HL-60 (cell line): ENCODE data around the gene MYH7B.

Experiments
- DNase-seq, 2 experiments: peaks; one replicate each; pipeline ENCODE4 v3.0.0-alpha.2; 2010 to 2020; ENCODE audit warnings: low read depth in 1 of 2, low spot score in 1 of 2
- H3K27ac ChIP-seq: fragments of 250-450 bp; sonication (Bioruptor Pico); replicated peaks from 2 replicates; pipeline ENCODE4 v1.5.1; 2020; ENCODE audit warnings: mild to moderate bottlenecking, moderate library complexity
- H3K27me3 ChIP-seq: fragments of 250-450 bp; sonication (Bioruptor Pico); 2 replicates; pipeline ENCODE4 v1.5.1; 2021; ENCODE audit warnings: mild to moderate bottlenecking, moderate library complexity; ENCODE audit not compliant: insufficient read depth, poor library complexity, severe bottlenecking
- H3K4me3 ChIP-seq: replicated peaks from 2 replicates; pipeline ENCODE4 v1.5.1; 2011; ENCODE audit warnings: mild to moderate bottlenecking, control low read depth, low read length; ENCODE audit not compliant: insufficient read depth
- CTCF ChIP-seq: IDR thresholded peaks from one replicate; pipeline ENCODE4 v1.5.1; 2011; ENCODE audit warnings: low read length, control low read depth, inconsistent platforms; ENCODE audit not compliant: insufficient read depth
- GABPA ChIP-seq: IDR thresholded peaks from 2 replicates; pipeline ENCODE4 v1.6.1; 2012; ENCODE audit warnings: low read depth
- POLR2AphosphoS5 ChIP-seq: IDR thresholded peaks from 2 replicates; pipeline ENCODE4 v1.6.1; 2012; ENCODE audit warnings: low read depth
- REST ChIP-seq: IDR thresholded peaks from 2 replicates; pipeline ENCODE4 v1.6.1; 2012; ENCODE audit warnings: low read depth; ENCODE audit not compliant: insufficient replicate concordance
- SPI1 ChIP-seq: IDR thresholded peaks from 2 replicates; pipeline ENCODE4 v1.6.1; 2012; ENCODE audit warnings: low read depth, mild to moderate bottlenecking, borderline replicate concordance

MYH7B gene

DNA sequence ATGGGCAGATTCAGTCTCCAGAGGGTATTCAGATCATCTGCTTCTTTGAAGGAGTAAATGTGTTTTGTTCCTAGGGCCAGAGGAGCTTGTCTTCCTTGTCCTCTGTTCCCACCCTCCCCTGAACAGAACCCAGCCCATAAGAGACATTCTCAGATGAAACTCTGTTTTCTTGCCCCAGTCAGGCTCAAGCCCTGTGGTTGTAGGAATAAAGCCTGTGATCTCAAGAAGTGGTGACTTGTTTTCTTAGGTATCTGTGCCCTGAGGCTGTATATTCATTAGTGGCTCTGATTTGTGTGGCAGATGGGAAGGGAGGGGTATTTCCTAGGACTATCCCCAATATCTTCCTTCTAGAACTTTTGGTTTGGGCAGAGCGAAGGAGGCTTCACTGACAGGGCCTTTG, 27.9 kb upstream of the MYH7B start:
- Histone ChIP-seq H3K27ac (no peak overlapping the region), H3K4me3 (no peak overlapping the region), H3K27me3 (no peaks in the 10 kb centered on the region)
- DNase-seq = no peak
- TF ChIP-seq GABPA = no peak
- no peak for TF ChIP-seq CTCF
- TF ChIP-seq REST = no peak
- TF ChIP-seq POLR2AphosphoS5 = no peak
- TF ChIP-seq SPI1 = no peak

- Histone ChIP-seq H3K27ac (no peak overlapping the region), H3K27me3 (no peaks in the 10 kb centered on the region), H3K4me3 (no peak overlapping the region)
- DNase-seq = no peak
- TF ChIP-seq GABPA (no peak), REST (no peak), SPI1 (no peak), POLR2AphosphoS5 (no peak), CTCF (no peak)
Measured at GRCh38 chr20:34928411-34928810, 27.3 kb upstream of the MYH7B start.

DNA sequence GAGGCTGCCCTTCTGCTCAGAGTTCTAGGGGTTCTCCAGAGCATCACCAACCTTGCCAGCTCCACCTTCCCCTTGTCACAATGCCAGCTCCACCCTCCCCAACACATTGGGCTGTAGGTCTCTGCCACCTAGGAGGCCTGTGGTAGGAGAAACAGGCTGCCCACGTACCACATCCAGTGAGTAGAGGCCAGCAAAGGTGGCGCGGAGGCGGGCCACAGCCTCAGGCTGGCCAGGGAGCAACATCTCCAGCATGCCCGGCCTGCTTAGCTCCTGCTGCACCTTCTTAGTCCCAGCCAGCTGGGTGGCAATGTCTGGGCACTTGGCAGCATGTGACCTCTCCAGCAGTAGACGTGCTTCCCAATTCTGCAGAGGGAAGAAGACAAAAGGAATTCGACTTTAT, 23.9 kb upstream of the MYH7B start:
- TF ChIP-seq CTCF (no peak), POLR2AphosphoS5 (no peak), SPI1 (no peak), REST (no peak), GABPA (no peak)
- H3K27me3 ChIP-seq = no peaks in the 10 kb centered on the region

More for the DNA sequence above, 23.9 kb upstream of the MYH7B start:
- Histone ChIP-seq H3K27ac (no peak overlapping the region), H3K4me3 (no peak overlapping the region)
- DNase-seq = no peak
